IPS-18a (cell line): ENCODE measurements around the gene CPLX4.

ENCODE experiments used
- H3K27ac ChIP-seq: one replicate; pipeline ENCODE4 v1.5.1; 2013; ENCODE audit warnings: low read length
- H3K27me3 ChIP-seq: one replicate; pipeline ENCODE4 v1.6.1; 2013; ENCODE audit warnings: mild to moderate bottlenecking, low read length; ENCODE audit not compliant: control insufficient read depth, insufficient read depth
- H3K36me3 ChIP-seq: one replicate; pipeline ENCODE4 v1.6.1; 2013; ENCODE audit warnings: low read depth, low read length; ENCODE audit not compliant: control insufficient read depth
- H3K4me1 ChIP-seq: one replicate; pipeline ENCODE4 v1.6.1; 2013; ENCODE audit warnings: low read depth, low read length; ENCODE audit not compliant: control insufficient read depth
- H3K4me3 ChIP-seq: one replicate; pipeline ENCODE4 v1.5.1; 2013; ENCODE audit warnings: low read length
- H3K9ac ChIP-seq: one replicate; pipeline ENCODE4 v1.6.1; 2013; ENCODE audit warnings: mild to moderate bottlenecking, low read length, moderate library complexity
- H3K9me3 ChIP-seq: one replicate; pipeline ENCODE4 v1.6.1; 2013; ENCODE audit warnings: low read depth, low read length; ENCODE audit not compliant: control insufficient read depth

The CPLX4 gene

DNA sequence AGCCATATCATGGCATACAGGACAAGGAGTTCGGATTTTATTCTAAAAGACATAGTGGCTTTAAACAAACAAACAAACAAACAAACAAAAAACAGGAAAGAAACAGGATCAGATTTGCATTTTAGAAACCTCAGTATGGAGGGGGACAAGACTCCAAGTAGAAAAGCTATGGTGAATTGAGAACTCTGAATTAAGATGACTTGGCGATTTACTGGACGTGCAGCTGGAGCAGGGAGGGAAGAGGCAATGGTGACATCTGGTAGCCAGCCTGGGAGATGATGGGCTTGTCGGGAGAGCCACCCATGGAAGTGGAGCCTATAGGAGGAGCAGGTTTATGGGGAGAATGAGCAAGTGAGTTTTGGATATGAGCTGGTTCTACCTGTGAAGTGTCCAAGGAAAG is 13.2 kb downstream of the CPLX4 start:
- Histone ChIP-seq H3K4me1 (no peaks in the 10 kb centered on the region), H3K36me3 (no peaks in the 10 kb centered on the region), H3K4me3 (no peak overlapping the region), H3K9ac (no peak overlapping the region), H3K9me3 (no peaks in the 10 kb centered on the region), H3K27me3 (peaks cover 35% of the 10 kb centered on the region), H3K27ac (no peak overlapping the region)

DNA sequence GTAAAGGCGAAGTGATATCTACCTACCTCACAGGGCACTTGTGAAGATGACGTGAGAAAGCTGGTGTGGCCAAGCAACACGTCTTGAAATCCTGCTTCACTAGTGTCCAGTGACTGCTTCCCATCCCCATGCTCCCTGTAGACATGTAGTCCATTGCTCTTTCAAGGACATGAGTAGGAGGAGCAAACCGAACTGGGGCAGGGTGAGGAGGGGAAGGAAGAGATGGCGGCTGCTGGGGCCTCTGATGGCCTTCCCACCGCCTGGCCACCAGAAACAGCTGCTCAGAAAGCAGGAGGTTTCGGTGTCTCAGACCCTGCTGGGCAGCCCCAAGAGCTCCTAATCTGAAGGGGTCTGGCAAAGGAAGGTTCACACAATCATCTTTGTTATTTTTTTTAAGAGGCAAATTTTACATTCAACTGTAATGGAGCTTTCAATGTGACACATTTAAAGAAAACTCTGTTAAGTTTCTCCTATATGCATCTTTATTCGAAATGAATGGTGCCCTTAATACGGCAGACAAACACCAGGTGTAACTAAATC is 14.7 kb downstream of the CPLX4 start:
- no peaks in the 10 kb centered on the region for H3K9me3 ChIP-seq
- no peak overlapping the region for H3K9ac ChIP-seq
- H3K27ac ChIP-seq: no peak overlapping the region
- no peaks in the 10 kb centered on the region for H3K36me3 ChIP-seq
- H3K4me1 ChIP-seq: no peaks in the 10 kb centered on the region
- peaks cover 28% of the 10 kb centered on the region for H3K27me3 ChIP-seq
- no peak overlapping the region for H3K4me3 ChIP-seq

DNA sequence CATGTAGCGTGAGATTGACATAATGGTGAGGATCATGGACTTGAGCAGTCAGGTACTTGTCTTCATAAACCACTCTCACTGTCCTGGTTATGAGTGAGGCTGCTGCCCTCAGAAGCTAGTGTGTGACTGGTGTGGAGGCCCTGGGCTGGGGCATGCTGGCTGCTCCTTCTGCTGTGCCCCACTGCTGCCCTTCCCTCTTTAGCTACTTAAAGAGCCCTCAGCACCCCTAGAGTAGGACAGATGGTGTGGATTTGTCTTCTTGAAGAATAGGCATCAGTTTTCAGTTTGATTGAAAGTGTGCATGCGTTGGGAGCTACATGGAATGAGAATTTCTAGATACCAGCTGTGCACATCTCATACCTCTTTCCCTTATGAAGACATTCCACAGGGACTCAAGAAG is 15.4 kb downstream of the CPLX4 start:
- H3K4me1 ChIP-seq: no peaks in the 10 kb centered on the region
- H3K4me3 ChIP-seq: no peak overlapping the region
- no peak overlapping the region for H3K9ac ChIP-seq
- peaks cover 24% of the 10 kb centered on the region for H3K27me3 ChIP-seq
- H3K36me3 ChIP-seq: no peaks in the 10 kb centered on the region
- H3K27ac ChIP-seq: no peak overlapping the region
- H3K9me3 ChIP-seq: no peaks in the 10 kb centered on the region

DNA sequence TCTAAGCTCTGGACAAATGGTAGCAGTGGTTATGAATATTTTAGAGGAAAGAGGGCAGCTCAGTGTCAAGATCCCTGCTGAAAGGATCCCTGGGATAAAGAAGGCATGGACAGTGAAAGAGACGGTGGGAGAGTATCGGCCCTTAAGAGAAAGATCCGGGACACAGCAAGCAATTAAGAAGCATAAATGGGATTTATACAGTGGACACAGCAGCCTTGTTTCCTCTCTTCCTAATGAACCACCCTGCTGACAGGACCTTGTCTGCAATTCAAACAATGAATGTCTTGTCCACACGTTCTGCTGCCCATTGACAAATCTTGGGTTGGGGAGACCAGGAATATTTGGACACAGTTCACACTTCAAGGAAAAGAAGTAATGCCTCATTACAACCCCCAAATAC is 16.5 kb downstream of the CPLX4 start:
- Histone ChIP-seq H3K4me1 (no peaks in the 10 kb centered on the region), H3K36me3 (no peaks in the 10 kb centered on the region), H3K4me3 (no peak overlapping the region), H3K9me3 (no peaks in the 10 kb centered on the region), H3K27ac (no peak overlapping the region), H3K27me3 (peaks cover 14% of the 10 kb centered on the region), H3K9ac (no peak overlapping the region)

DNA sequence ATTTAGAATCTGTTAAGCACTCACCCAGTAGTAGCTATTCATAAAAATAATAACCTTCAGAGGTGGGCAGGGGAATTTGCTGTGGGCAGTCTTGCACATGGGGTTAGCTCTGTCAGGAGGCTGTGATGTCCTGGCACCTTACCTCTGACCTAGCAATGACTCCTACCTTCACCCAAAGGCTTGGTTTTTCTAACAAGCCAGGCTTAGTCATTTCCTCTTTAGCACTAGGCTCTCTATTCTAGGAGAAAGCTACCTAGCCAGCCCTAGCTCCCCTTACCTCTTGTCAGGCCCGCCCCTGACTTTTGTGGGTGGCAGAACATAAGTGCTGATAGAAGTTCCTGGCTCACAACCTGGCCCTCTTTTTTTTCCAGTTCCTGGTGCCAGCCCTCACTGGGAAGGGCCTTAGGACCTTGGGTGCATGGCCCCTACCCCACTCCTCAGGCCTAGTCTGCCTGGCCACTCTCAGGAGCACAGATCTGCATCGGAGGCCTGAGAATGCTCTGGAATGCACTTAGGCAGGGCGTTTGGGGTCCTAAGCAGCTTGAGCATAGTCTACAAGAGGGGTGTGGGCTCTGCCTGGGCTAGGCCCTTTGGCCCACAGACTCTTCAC is 17.7 kb downstream of the CPLX4 start:
- peaks cover 3% of the 10 kb centered on the region for H3K27me3 ChIP-seq
- no peaks in the 10 kb centered on the region for H3K4me1 ChIP-seq

DNA sequence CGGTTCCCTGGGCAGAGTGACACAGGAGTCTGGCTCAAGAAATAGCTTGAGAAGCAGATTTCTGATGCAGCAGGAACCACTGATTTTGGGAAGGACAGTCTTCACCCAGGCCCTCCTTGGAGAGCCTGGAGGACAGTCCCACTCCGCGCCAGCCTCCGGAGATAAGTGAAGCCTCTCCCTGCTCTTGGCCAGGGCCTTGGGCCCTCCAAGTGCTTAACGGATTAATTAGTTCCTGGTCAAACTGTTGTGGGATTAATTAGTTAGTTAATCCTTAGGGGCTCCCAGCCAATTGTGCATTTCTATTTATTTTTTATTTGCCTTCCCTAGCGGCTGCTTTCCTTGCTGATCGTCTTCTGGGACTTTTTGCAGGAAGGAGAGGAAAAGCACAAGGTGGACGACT is 19.6 kb downstream of the CPLX4 start:
- no peak overlapping the region for H3K9ac ChIP-seq
- H3K27ac ChIP-seq: no peak overlapping the region
- no peaks in the 10 kb centered on the region for H3K9me3 ChIP-seq
- H3K36me3 ChIP-seq: no peaks in the 10 kb centered on the region
- no peaks in the 10 kb centered on the region for H3K27me3 ChIP-seq
- no peaks in the 10 kb centered on the region for H3K4me1 ChIP-seq
- no peak overlapping the region for H3K4me3 ChIP-seq

More for the DNA sequence above, 17.7 kb downstream of the CPLX4 start:
- Histone ChIP-seq H3K9ac (no peak overlapping the region), H3K27ac (no peak overlapping the region), H3K36me3 (no peaks in the 10 kb centered on the region), H3K4me3 (no peak overlapping the region), H3K9me3 (no peaks in the 10 kb centered on the region)

DNA sequence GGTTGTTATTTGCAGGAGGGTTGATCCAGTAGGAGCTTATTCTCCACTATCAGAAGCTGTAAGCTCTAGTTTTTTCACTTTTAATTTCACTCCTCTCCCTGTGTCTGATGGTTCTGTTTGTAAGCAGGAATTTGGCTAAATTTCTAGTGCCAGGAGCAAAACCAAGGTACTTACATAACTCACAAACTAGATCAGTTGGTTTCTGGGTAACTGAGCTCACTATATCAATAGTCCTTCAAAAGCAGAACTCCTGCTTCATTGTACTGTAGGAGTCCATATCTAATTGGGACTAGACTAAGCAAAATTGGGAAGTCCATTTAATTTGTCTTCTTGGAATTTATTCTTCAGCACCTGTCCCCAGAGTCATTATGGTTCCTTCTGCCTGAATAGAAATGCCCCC is 25.1 kb downstream of the CPLX4 start:
- Histone ChIP-seq H3K27ac (no peak overlapping the region), H3K36me3 (no peaks in the 10 kb centered on the region), H3K9ac (no peak overlapping the region), H3K9me3 (no peaks in the 10 kb centered on the region), H3K4me3 (no peak overlapping the region), H3K4me1 (no peaks in the 10 kb centered on the region), H3K27me3 (peaks cover 4% of the 10 kb centered on the region)

DNA sequence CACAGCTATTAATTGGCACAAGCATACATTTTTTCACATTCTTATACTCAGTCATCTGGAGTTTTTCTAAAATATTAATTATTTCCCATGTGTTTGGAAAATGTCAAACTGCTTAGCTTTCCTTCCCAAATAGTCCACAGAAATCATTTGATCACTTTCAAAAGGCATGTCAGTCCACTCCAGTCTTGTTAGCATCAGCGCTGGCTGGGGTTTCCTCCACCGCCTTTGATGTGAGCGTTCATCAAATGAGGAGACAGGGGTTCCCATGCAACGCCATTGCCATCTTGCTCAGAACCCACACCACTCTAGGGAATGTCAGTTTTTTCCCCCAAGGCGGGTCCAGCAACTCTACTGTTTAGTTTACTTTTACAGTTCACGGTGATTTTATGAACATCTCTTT is 32.1 kb downstream of the CPLX4 start:
- Histone ChIP-seq H3K9ac (no peak overlapping the region), H3K27ac (no peak overlapping the region), H3K27me3 (peaks cover 31% of the 10 kb centered on the region), H3K4me3 (no peak overlapping the region), H3K36me3 (no peaks in the 10 kb centered on the region), H3K9me3 (no peaks in the 10 kb centered on the region), H3K4me1 (no peaks in the 10 kb centered on the region)

DNA sequence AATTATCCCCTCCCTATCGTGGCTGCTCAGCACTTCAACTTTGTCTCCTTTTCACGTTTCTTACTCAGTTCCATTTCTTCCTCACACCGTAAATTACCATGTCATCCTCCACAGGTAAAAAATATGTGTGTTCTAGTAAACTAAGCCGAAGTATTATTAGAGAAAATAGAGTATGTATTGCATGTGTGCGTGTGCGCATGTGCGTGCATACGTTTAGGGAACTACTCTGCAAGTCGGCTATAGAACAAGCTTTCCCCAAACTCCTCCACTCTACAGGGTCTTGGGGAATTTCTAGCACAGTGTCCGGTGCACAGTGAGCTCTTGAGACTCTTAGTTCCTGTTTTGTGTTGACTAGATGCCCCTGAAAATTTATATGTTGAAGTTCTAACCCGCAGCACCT is 36.1 kb downstream of the CPLX4 start:
- no peak overlapping the region for H3K27ac ChIP-seq
- H3K36me3 ChIP-seq: no peaks in the 10 kb centered on the region
- no peaks in the 10 kb centered on the region for H3K4me1 ChIP-seq
- peaks cover 68% of the 10 kb centered on the region for H3K27me3 ChIP-seq
- H3K9me3 ChIP-seq: no peaks in the 10 kb centered on the region
- H3K4me3 ChIP-seq: no peak overlapping the region
- H3K9ac ChIP-seq: no peak overlapping the region

DNA sequence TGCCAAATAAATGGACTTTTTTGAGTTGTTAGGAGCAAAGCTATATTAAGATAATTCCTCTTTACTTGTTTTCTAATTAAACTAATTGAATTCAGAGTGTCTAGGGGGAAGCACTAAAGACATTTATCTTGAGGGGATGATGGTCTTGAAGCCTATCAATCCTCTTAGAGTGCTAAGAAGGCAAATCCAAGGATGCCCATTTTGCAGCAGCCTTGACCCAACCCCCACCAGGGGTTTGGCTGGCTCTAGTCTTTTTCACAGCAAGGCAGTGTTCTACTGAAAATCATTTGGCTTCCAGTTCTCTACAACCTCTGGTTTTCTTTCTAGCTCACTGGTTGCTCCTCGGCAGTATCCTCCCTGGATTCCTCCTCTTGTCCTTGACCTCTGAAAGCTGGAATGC is 38.7 kb downstream of the CPLX4 start:
- peaks cover 4% of the 10 kb centered on the region for H3K4me1 ChIP-seq
- no peak overlapping the region for H3K27ac ChIP-seq
- no peak overlapping the region for H3K9ac ChIP-seq
- H3K4me3 ChIP-seq: no peak overlapping the region
- no peaks in the 10 kb centered on the region for H3K9me3 ChIP-seq
- peaks cover 80% of the 10 kb centered on the region for H3K27me3 ChIP-seq
- no peaks in the 10 kb centered on the region for H3K36me3 ChIP-seq

DNA sequence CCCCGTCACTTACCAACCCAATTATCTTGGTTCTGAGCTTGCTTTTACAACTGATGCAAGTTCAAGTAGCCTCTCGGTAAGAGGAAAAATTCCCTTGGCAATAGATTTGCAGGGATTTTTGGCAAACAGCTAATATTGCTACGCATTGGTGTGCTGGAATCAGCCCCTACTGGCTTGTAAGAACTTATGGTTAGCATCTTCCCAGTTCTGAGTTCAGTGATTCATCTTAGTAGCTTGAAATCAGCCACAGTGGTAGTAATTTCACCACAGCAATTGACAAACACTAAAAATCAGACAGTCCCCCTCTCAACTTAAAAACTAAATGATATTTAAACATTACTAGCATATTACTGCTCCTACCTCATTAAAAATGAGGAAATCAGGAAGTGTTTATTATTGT is 39.3 kb downstream of the CPLX4 start:
- Histone ChIP-seq H3K27ac (no peak overlapping the region), H3K36me3 (no peaks in the 10 kb centered on the region), H3K27me3 (peaks cover 85% of the 10 kb centered on the region), H3K9me3 (no peaks in the 10 kb centered on the region), H3K4me1 (peaks cover 7% of the 10 kb centered on the region), H3K4me3 (no peak overlapping the region), H3K9ac (no peak overlapping the region)

DNA sequence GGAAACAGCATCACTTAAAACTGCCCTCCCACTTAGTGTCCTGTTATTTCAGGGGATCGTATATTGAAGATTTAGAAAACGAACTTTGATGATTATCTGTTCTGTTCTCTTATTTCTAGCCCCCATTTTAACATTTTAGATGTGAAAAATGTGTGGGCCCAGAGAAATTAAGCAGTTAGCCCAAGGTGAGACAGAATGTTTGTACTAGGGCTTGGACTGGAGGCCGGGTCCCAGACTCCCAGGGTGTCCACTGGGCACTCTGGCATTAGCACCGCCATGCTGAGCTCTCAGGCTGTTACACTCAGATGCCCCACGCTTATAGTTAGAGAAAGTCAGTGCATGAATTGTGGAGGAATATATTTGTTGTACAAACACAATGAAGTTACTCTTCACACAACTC is 39.7 kb downstream of the CPLX4 start:
- Histone ChIP-seq H3K4me1 (peaks cover 7% of the 10 kb centered on the region), H3K4me3 (no peak overlapping the region), H3K27ac (no peak overlapping the region), H3K27me3 (peaks cover 89% of the 10 kb centered on the region), H3K9me3 (no peaks in the 10 kb centered on the region), H3K9ac (no peak overlapping the region), H3K36me3 (no peaks in the 10 kb centered on the region)
